Adrenal gland (tissue), 5 donors: ENCODE data around the gene STN1.

ENCODE experiments used
- CTCF ChIP-seq, 6 experiments: fragments of 450-650 bp in 4 of 6; fragments of 200-600 bp in 2 of 6; sonication (generic) in 1 of 6; IDR thresholded peaks; 1 replicate in 5 of 6; 2 replicates in 1 of 6; pipeline versions ENCODE4 v1.5.1 to v1.8.0; 2016 to 2021; ENCODE audit warnings: antibody characterized with exemption in 6 of 6, mild to moderate bottlenecking in 2 of 6, moderate library complexity in 1 of 6
- POLR2A ChIP-seq, 2 donors: fragments of 450-650 bp; IDR thresholded peaks; one replicate each; pipeline ENCODE4 v1.6.1; 2017; ENCODE audit warnings: antibody characterized with exemption in 2 of 2, mild to moderate bottlenecking in 2 of 2, moderate library complexity in 1 of 2
- donor health status: DM: no; HTN: no; CAD: no.

GRCh38 chr10:103905441-103905840, 12.5 kb downstream of the STN1 start:
- TF ChIP-seq CTCF (IDR thresholded peaks at IDR 0.05) (no peak), POLR2A (IDR thresholded peaks at IDR 0.05) (no peak)
